Lower leg skin (tissue), 3 donors: ENCODE measurements around the gene UNC93B1.
"Not testable (repeated sequence)": the region's sequence is repeated elsewhere in the genome, so short reads cannot be mapped to it uniquely, and the experiment has no call there.

Experiments
- CTCF ChIP-seq, 3 donors: fragments of 450-650 bp; IDR thresholded peaks; one replicate each; pipeline ENCODE4 v1.5.1; 2016; ENCODE audit warnings: antibody characterized with exemption in 3 of 3, mild to moderate bottlenecking in 3 of 3, moderate library complexity in 2 of 3
- POLR2A ChIP-seq, 2 donors: fragments of 450-650 bp; IDR thresholded peaks; one replicate each; pipeline ENCODE4 v1.6.1; 2016 to 2017; ENCODE audit warnings: antibody characterized with exemption in 2 of 2, mild to moderate bottlenecking in 1 of 2, moderate library complexity in 1 of 2

GRCh38 chr11:67974746-67975145, 29.2 kb downstream of the UNC93B1 start:
- TF ChIP-seq CTCF, POLR2A (IDR thresholded peaks at IDR 0.05): not testable (repeated sequence)
